ENCODE data around the gene USP30.

Gene USP30

GRCh38 chr12:109099431-109100020 is 47.1 kb downstream of the USP30 start:
- intact Hi-C loops (cut with DNase I; ENCODE audit: low total_unique reads): no loop called here
- peak overlapping the region; percentile 88 to 89 for H3K27ac ChIP-seq

GRCh38 chr12:109100741-109101140 is 48.4 kb downstream of the USP30 start:
- Histone ChIP-seq H3K9me3 (no peaks in the 10 kb centered on the region), H3K4me1 (peaks cover 0 to 25% (median 20%) of the 10 kb centered on the region in 4 donors), H3K27me3 (peaks cover 0 to 2% of the 10 kb centered on the region in 2 donors), H3K27ac (no peak overlapping the region), H3K36me3 (peaks cover 33 to 50% (median 44%) of the 10 kb centered on the region in 3 donors), H3K4me3 (no peak overlapping the region)
- TF ChIP-seq, protein P1, sequence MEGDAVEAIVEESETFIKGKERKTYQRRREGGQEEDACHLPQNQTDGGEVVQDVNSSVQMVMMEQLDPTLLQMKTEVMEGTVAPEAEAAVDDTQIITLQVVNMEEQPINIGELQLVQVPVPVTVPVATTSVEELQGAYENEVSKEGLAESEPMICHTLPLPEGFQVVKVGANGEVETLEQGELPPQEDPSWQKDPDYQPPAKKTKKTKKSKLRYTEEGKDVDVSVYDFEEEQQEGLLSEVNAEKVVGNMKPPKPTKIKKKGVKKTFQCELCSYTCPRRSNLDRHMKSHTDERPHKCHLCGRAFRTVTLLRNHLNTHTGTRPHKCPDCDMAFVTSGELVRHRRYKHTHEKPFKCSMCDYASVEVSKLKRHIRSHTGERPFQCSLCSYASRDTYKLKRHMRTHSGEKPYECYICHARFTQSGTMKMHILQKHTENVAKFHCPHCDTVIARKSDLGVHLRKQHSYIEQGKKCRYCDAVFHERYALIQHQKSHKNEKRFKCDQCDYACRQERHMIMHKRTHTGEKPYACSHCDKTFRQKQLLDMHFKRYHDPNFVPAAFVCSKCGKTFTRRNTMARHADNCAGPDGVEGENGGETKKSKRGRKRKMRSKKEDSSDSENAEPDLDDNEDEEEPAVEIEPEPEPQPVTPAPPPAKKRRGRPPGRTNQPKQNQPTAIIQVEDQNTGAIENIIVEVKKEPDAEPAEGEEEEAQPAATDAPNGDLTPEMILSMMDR (IDR thresholded peaks at IDR 0.05): no peak
- intact Hi-C loops (cut with DNase I; ENCODE audit: low total_unique reads): no loop called here
- no peak for DNase-seq

More at GRCh38 chr12:109099431-109100020, 47.1 kb downstream of the USP30 start:
- Histone ChIP-seq H3K4me1 (peaks cover 0 to 25% (median 20%) of the 10 kb centered on the region in 4 donors), H3K4me3 (peak overlapping the region; percentile 85 to 86), H3K36me3 (peaks cover 23 to 38% (median 32%) of the 10 kb centered on the region in 3 donors), H3K27me3 (peaks cover 0 to 2% of the 10 kb centered on the region in 2 donors), H3K9me3 (no peaks in the 10 kb centered on the region)
- peak in 1 of 2 donors; percentile 45 for DNase-seq
- TF ChIP-seq, protein P1 (IDR thresholded peaks at IDR 0.05): no peak

GRCh38 chr12:109102491-109102890 is 50.1 kb downstream of the USP30 start:
- H3K4me1 ChIP-seq: peaks cover 0 to 20% (median 16%) of the 10 kb centered on the region in 4 donors
- no peak overlapping the region for H3K27ac ChIP-seq
- peaks cover 38 to 68% (median 59%) of the 10 kb centered on the region in 3 donors for H3K36me3 ChIP-seq
- no peaks in the 10 kb centered on the region for H3K9me3 ChIP-seq
- TF ChIP-seq, protein P1 (IDR thresholded peaks at IDR 0.05): no peak
- intact Hi-C loops (cut with DNase I; ENCODE audit: low total_unique reads): no loop called here
- no peak overlapping the region for H3K4me3 ChIP-seq
- no peaks in the 10 kb centered on the region for H3K27me3 ChIP-seq
- DNase-seq: no peak

DNA sequence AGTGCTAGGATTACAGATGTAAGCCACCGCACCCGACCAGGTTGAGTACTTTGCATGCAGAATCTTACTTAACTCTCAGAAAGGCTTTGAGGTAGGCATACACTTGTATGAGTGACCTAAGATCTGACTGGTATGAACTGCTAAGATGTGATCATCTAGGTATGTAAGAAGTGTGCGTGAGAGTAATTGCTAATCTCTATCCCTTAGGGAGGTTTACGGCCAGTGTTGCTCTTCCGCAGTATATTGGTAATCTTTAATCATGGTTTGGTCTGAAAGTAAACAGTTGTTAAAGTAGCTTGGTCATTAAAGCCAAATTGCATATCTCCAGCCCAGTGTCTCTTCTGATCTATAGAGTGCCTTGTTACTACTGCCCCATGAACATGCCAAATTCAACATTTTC is 52.8 kb downstream of the USP30 start:
- H3K27ac ChIP-seq: no peak overlapping the region
- H3K9me3 ChIP-seq: no peaks in the 10 kb centered on the region
- H3K36me3 ChIP-seq: peaks cover 45 to 93% (median 76%) of the 10 kb centered on the region in 3 donors
- H3K4me3 ChIP-seq: no peak overlapping the region
- intact Hi-C loops (cut with DNase I; ENCODE audit: low total_unique reads): no loop called here
- TF ChIP-seq, protein P1 (IDR thresholded peaks at IDR 0.05): no peak
- no peaks in the 10 kb centered on the region for H3K27me3 ChIP-seq
- no peak for DNase-seq
- peaks cover 0 to under 1% (median under 1%) of the 10 kb centered on the region in 4 donors for H3K4me1 ChIP-seq

- Histone ChIP-seq H3K4me1 (peaks cover 0 to 32% (median 9%) of the 10 kb centered on the region in 4 donors), H3K27me3 (no peaks in the 10 kb centered on the region), H3K36me3 (peaks cover 19 to 52% (median 41%) of the 10 kb centered on the region in 3 donors), H3K27ac (peak overlapping the region; percentile 87 to 89), H3K4me3 (no peak overlapping the region), H3K9me3 (no peaks in the 10 kb centered on the region)
- intact Hi-C loops (cut with DNase I; ENCODE audit: low total_unique reads): loop anchor here (5.0 kb wide), 1 partner anchor 47 kb away; no protein-coding TSS in a partner anchor
- no peak for DNase-seq
- TF ChIP-seq, protein P1 (IDR thresholded peaks at IDR 0.05): no peak
Measured at GRCh38 chr12:109109746-109110350, 57.5 kb downstream of the USP30 start.

Data from tibial artery (tissue), 4 donors.